ENCODE results near the gene VPS18.
A peak's percentile ranks its signal among the peaks of the same experiment; 100 is the strongest.

Gene VPS18

DNA sequence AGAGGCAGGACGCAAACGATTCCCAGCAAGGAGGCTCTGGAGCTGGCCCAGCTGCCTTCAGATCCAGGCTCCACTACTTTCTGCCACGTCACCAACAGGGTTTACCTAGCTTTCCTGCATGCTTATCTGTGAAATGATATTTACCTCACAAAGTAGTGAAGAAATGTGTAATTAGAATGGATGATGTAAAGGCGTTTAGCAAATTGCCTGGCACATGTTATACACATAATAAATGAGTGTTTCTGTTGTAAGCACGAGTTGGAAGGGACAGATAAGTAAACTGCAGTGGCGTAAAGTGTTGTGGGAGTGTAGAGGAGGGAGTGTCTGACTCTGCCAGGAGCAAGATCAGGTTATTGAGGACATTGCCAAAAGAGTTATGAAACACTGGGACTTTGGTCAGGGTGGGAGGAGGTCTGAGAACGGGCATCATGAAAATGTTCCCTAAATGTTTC, 55.5 kb downstream of the VPS18 start:
- peak; percentile 46 for DNase-seq (ENCODE audit: low read depth)
- no peak overlapping the region for H3K4me3 ChIP-seq (replicated peaks; ENCODE audit: low read depth, low read length)
- TF ChIP-seq, protein P1, sequence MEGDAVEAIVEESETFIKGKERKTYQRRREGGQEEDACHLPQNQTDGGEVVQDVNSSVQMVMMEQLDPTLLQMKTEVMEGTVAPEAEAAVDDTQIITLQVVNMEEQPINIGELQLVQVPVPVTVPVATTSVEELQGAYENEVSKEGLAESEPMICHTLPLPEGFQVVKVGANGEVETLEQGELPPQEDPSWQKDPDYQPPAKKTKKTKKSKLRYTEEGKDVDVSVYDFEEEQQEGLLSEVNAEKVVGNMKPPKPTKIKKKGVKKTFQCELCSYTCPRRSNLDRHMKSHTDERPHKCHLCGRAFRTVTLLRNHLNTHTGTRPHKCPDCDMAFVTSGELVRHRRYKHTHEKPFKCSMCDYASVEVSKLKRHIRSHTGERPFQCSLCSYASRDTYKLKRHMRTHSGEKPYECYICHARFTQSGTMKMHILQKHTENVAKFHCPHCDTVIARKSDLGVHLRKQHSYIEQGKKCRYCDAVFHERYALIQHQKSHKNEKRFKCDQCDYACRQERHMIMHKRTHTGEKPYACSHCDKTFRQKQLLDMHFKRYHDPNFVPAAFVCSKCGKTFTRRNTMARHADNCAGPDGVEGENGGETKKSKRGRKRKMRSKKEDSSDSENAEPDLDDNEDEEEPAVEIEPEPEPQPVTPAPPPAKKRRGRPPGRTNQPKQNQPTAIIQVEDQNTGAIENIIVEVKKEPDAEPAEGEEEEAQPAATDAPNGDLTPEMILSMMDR (IDR thresholded peaks at IDR 0.05; ENCODE audit: low read length, missing control alignments): no peak

DNA sequence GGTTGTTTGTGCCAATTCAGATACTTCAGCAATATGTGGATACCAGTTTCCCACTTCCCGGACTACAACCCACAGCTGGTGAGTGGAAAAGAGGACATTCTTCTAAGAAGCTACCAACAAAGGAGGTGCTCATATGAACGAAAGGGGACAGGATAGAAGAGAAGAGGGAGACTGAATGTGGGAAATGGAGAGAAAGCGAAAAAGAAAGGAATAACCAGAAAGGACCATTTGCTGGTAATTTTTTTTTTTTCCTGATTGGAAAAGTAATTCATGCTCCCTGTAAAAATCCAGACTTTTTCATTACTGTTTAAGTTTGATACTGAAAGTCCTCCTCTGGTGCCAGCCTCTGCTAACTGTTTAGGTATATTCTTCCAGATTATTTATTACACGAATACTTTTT, 57.5 kb downstream of the VPS18 start:
- DNase-seq (ENCODE audit: low read depth): no peak
- H3K4me3 ChIP-seq (replicated peaks; ENCODE audit: low read depth, low read length): no peak overlapping the region
- TF ChIP-seq, protein P1 (IDR thresholded peaks at IDR 0.05; ENCODE audit: low read length, missing control alignments): no peak

DNA sequence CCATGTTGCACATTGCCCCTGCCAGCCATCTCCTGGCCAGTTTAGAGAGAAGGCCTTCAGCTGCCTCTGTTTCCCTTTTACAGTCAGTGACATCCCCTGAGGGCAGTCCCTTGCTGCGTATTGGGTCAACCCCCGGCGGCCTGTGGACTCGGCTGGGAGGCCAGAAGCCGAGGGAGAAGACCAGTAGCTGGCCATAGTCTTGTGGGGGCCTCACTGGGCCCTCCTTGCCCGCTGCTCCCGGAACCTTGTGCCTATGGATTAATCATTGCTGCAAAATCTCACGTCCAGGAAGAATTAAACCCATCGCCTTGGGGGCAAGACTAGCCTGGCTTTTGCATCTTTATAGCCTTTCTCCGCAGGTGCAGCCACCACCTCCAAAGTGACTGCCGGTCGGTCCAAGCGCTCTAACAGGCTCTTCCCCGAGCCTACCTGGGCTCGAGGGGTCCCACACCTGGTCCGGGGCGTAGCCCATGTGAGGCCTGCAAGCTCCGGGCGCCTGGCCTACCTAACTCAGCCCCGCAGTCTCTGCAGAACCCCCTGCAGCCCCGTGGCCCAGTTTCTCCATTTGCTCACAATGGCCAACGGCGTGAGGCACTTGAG, 58.2 kb downstream of the VPS18 start:
- DNase-seq (ENCODE audit: low read depth): no peak
- peak overlapping the region; percentile 88 for H3K4me3 ChIP-seq (replicated peaks; ENCODE audit: low read depth, low read length)
- TF ChIP-seq, protein P1 (IDR thresholded peaks at IDR 0.05; ENCODE audit: low read length, missing control alignments): no peak

DNA sequence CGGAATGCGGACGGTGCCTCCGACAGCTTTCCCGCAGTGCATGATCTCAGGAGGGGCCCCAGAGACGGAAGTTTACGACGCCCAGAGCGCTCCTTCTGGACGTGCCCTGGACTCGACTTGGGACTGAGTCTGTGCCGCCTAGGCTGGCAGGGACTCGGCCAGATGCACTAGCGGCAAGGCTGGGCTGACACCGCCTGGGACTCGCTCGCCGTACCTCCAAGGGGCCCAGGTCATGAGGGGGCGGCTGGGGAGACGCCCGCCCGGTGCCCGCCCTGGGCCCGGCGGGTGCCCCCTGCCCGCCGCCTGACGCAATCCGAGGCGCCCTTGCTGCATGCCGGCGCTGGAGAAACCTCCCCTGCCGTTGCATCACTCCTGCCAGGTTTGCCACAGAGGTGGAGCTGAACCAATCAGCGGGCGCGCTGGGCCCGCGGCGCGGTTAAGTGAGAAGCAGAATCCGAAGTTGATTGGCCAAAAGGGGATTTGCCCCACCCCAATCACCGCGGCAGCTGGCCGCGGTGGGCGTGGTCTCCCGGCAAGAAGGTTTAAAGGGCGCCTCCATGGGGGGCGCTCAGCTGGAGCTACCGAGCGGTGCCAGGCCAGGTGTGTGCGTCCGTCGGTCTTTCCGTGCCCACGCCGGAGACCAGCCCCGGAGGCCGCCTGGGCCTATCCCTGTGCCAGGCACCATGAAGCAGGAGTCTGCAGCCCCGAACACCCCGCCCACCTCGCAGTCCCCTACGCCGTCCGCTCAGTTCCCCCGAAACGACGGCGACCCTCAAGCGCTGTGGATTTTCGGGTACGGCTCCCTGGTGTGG, 58.9 kb downstream of the VPS18 start, which contains the start of gene CHAC1:
CHAC1 (plus strand) TSS at position 571 of the 812 bp plus-strand sequence; CDS start at position 684, 113 bp downstream.
- peak within 1 kb of the TSS; percentile 88 for H3K4me3 ChIP-seq (replicated peaks; ENCODE audit: low read depth, low read length)
- peak; percentile 97 for DNase-seq (ENCODE audit: low read depth)
- TF ChIP-seq, protein P1 (IDR thresholded peaks at IDR 0.05; ENCODE audit: low read length, missing control alignments): no peak
